MCF 10A (cell line): ENCODE data around the gene CMTM7. TPM values are rescaled to one million over a fixed set of nuclear protein-coding genes. Genes with fewer than 3 reads are reported as not detected.

Experiments used
- BruUV-seq: library from RNA; stranded (reverse); fragments of 400-500 nt; replicated peaks from 2 replicates; lab custom pipeline; 2021; lab: Mats Ljungman, UMichigan
- CTCF ChIA-PET: fragments of 300-600 bp; sonication (Branson Sonifier 250); formaldehyde crosslinking; extraction: SDS; loops from one replicate; lab custom pipeline; 2021; ENCODE audit warnings: antibody characterized with exemption, inconsistent platforms; lab: Yijun Ruan, JAX
- POLR2A ChIA-PET: fragments of 300-600, 350-650 bp; sonication (Branson Sonifier 250); formaldehyde crosslinking; extraction: SDS; loops from one replicate; lab custom pipeline; 2020; ENCODE audit warnings: antibody characterized with exemption, inconsistent platforms; lab: Yijun Ruan, JAX
- DNase-seq: peaks from one replicate; pipeline ENCODE4 v3.0.0-alpha.2; 2018; ENCODE audit not compliant: unreplicated experiment
- H3K27ac Mint-ChIP-seq: one replicate; pipeline ENCODE4 v1.8.0; 2022; ENCODE audit warnings: mild to moderate bottlenecking, low read depth, mixed read lengths; ENCODE audit not compliant: unreplicated experiment
- H3K27me3 Mint-ChIP-seq: one replicate; pipeline ENCODE4 v1.8.0; 2022; ENCODE audit warnings: mixed read lengths; ENCODE audit not compliant: insufficient read depth, unreplicated experiment
- H3K36me3 Mint-ChIP-seq: one replicate; pipeline ENCODE4 v1.8.0; 2022; ENCODE audit warnings: mild to moderate bottlenecking, moderate library complexity, mixed read lengths; ENCODE audit not compliant: insufficient read depth, unreplicated experiment
- H3K4me1 Mint-ChIP-seq: one replicate; pipeline ENCODE4 v1.8.0; 2022; ENCODE audit warnings: mixed read lengths; ENCODE audit not compliant: insufficient read depth, unreplicated experiment
- H3K4me3 Mint-ChIP-seq: one replicate; pipeline ENCODE4 v1.8.0; 2022; ENCODE audit warnings: mild to moderate bottlenecking, moderate library complexity, mixed read lengths; ENCODE audit not compliant: unreplicated experiment
- H3K9me3 Mint-ChIP-seq: one replicate; pipeline ENCODE4 v1.8.0; 2022; ENCODE audit warnings: mixed read lengths; ENCODE audit not compliant: unreplicated experiment
- CTCF ChIP-seq: fragments of 200-600 bp; IDR thresholded peaks from one replicate; pipeline ENCODE4 v1.8.0; 2022; ENCODE audit warnings: antibody characterized with exemption, mild to moderate bottlenecking; ENCODE audit not compliant: unreplicated experiment
- intact Hi-C: fragments of 100-400 bp; cut with micrococcal nuclease; formaldehyde crosslinking; loops from 2 replicates; pipeline ENCODE4 v1.14.1; 2022
- total RNA-seq: library from RNA; stranded (reverse); gene quantifications from 2 replicates; pipeline ENCODE4 v1.2.3, GENCODE V29; 2022

CMTM7 gene
- total RNA-seq, 1 experiment from 2014 or later = 14.3 TPM

GRCh38 chr3:32397941-32398340 lies 6.3 kb downstream of the CMTM7 start:
- no peak overlapping the region for H3K4me3 Mint-ChIP-seq
- CTCF ChIA-PET = interaction anchor here (0.9 to 4.2 kb wide), 8 partner anchors 8 to 379 kb away, joined by 3 to 17 read pairs (median 4); no protein-coding TSS in a partner anchor
- no peaks in the 10 kb centered on the region for H3K36me3 Mint-ChIP-seq
- H3K27ac Mint-ChIP-seq = no peak overlapping the region
- POLR2A ChIA-PET = no interaction called here
- H3K27me3 Mint-ChIP-seq = no peaks in the 10 kb centered on the region
- H3K9me3 Mint-ChIP-seq = no peaks in the 10 kb centered on the region
- TF ChIP-seq CTCF = no peak
- DNase-seq = no peak
- peaks cover 9% of the 10 kb centered on the region for H3K4me1 Mint-ChIP-seq
- intact Hi-C loops = no loop called here
- BruUV-seq = no TSS peak

DNA sequence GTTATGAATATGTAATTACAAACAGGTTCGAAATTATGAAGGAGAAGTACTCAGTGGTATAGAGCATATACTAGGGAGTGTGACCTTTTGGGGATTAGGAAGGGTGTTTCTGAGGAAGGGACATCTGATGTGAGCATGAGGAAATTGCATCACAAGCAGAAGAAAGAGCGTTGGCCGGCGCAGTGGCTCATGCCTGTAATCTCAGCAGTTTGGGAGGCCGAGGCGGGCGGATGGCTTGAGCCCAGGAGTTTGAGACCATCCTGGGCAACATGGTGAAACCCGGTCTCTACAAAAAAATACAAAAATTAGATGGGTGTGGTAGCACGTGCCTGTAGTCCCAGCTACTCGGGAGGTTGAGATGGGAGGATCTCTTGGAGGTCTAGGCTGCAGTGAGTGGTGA lies 6.9 kb downstream of the CMTM7 start:
- intact Hi-C loops = no loop called here
- POLR2A ChIA-PET = no interaction called here
- no peaks in the 10 kb centered on the region for H3K36me3 Mint-ChIP-seq

DNA sequence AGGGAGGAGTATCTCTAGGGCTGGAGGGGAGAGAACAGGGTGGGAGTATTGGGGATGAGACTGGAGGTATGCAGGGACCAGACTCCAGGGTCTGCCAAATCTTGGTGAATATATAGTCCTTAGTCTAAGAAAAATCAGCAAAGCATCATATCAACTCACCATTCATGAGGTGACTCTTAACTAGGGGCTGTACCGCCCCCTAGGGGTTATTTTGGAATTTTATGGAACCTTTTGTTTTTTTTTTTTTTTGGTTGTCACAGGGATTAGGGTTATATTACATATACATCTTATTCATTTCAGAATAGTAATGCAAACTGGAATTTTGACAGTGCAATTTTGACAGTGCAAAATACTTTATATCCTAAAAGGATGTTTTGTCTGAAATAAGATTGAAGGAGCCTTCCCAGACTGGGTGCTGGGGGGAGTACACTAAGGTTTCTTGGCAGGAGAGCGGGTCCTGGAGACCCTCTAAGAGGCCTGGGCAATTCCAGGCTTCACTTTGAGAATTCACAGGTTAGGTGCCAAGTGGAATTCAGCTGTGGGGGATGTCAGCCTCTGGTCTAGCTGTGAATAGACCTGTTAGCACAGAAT lies 7.5 kb downstream of the CMTM7 start:
- H3K4me3 Mint-ChIP-seq = no peak overlapping the region
- H3K9me3 Mint-ChIP-seq = no peaks in the 10 kb centered on the region
- peak; percentile 47 for TF ChIP-seq CTCF
- no peaks in the 10 kb centered on the region for H3K36me3 Mint-ChIP-seq
- BruUV-seq = no TSS peak
- ChIA-PET POLR2A (no interaction called here), CTCF (interaction anchor here (0.6 to 4.2 kb wide), 10 partner anchors 15 to 232 kb away, joined by 3 to 17 read pairs (median 4); no protein-coding TSS in a partner anchor)
- peaks cover 9% of the 10 kb centered on the region for H3K4me1 Mint-ChIP-seq
- intact Hi-C loops = loop anchor here (1.0 kb wide), 2 partner anchors 24 to 103 kb away; no protein-coding TSS in a partner anchor
- H3K27ac Mint-ChIP-seq = peak overlapping the region; percentile 33
- DNase-seq = peak; percentile 72
- H3K27me3 Mint-ChIP-seq = no peaks in the 10 kb centered on the region

More for the DNA sequence above, 6.9 kb downstream of the CMTM7 start:
- Mint-ChIP-seq H3K4me1 (peaks cover 9% of the 10 kb centered on the region), H3K27ac (peak overlapping the region; percentile 33), H3K27me3 (no peaks in the 10 kb centered on the region), H3K9me3 (no peaks in the 10 kb centered on the region), H3K4me3 (no peak overlapping the region)
- DNase-seq = no peak
- no peak for TF ChIP-seq CTCF
- no TSS peak for BruUV-seq
- CTCF ChIA-PET = interaction anchor here (0.6 to 4.2 kb wide), 9 partner anchors 26 to 379 kb away, joined by 3 to 17 read pairs (median 4); no protein-coding TSS in a partner anchor

DNA sequence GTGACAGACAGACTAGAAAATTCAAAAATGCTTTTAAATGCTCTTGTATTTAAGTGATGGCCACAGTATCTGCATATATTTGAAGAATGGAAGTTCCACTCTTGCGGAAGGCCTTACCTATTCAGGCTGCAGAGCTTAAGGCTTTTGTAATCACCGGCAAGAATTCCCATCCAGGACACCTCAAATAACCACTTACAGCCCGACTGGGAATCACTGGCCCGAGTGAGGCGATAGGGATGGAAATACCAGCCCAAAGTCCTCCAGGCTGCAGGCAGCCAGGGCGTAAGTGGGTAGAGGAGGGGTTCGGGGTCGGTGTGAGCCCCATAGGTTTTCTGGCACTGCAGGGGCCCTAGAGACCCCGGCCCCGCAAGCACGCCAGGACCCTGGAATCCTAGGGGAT lies 9.5 kb downstream of the CMTM7 start:
- Mint-ChIP-seq H3K4me3 (peak overlapping the region; percentile 62), H3K9me3 (no peaks in the 10 kb centered on the region), H3K36me3 (no peaks in the 10 kb centered on the region), H3K27me3 (no peaks in the 10 kb centered on the region), H3K27ac (peak overlapping the region; percentile 73), H3K4me1 (peaks cover 9% of the 10 kb centered on the region)
- intact Hi-C loops = no loop called here
- BruUV-seq = no TSS peak
- TF ChIP-seq CTCF = no peak
- POLR2A ChIA-PET = interaction anchor here (1.0 kb wide), 1 partner anchor 9 kb away, joined by 3 read pairs; no protein-coding TSS in a partner anchor
- no peak for DNase-seq
- CTCF ChIA-PET = interaction anchor here (0.7 to 4.2 kb wide), 5 partner anchors 9 to 621 kb away, joined by 3 to 17 read pairs (median 3); no protein-coding TSS in a partner anchor
